H1 (cell line): Measurements from ENCODE around the gene QSOX2. TPM values are rescaled to one million over a fixed set of nuclear protein-coding genes. Genes with fewer than 3 reads are reported as not detected.

Experiments used
- CTCF ChIA-PET: fragments of 300-600 bp; sonication (Branson Sonifier 250); formaldehyde crosslinking; loops from one replicate; lab custom pipeline; 2021; ENCODE audit not compliant: partially characterized antibody; lab: Charles Lee
- POLR2A ChIA-PET: fragments of 300-600 bp; sonication (Branson Sonifier 250); formaldehyde crosslinking; loops from one replicate; lab custom pipeline; 2021; ENCODE audit warnings: inconsistent platforms; ENCODE audit not compliant: partially characterized antibody; lab: Charles Lee
- DNase-seq, 2 experiments: peaks; one replicate each; pipeline versions ENCODE4 v3.0.0 to v3.0.0-alpha.2; 2010 to 2022; ENCODE audit warnings: low spot score in 2 of 2, low read depth in 1 of 2, mixed read lengths in 1 of 2
- FAIRE-seq: peaks from 2 replicates; lab custom pipeline; 2011; peaks lifted over from hg19 to GRCh38; lab: Jason Lieb, UNC
- H2AFZ ChIP-seq: 2 replicates; pipeline ENCODE4 v1.8.1; 2012; ENCODE audit warnings: low read length, inconsistent platforms
- H2AK5ac ChIP-seq: 2 replicates; pipeline ENCODE4 v1.6.1; 2013; ENCODE audit warnings: low read depth, low read length
- H2BK120ac ChIP-seq: replicated peaks from 2 replicates; pipeline ENCODE3; 2013; ENCODE audit warnings: low read depth, low read length, inconsistent platforms
- H2BK12ac ChIP-seq: 2 replicates; pipeline ENCODE4 v1.6.1; 2013; ENCODE audit warnings: low read depth, low read length
- H2BK15ac ChIP-seq: 2 replicates; pipeline ENCODE4 v1.6.1; 2013; ENCODE audit warnings: low read length
- H2BK20ac ChIP-seq: 2 replicates; pipeline ENCODE4 v1.6.1; 2013; ENCODE audit warnings: low read length
- H2BK5ac ChIP-seq: 2 replicates; pipeline ENCODE4 v1.6.1; 2013; ENCODE audit warnings: low read depth, low read length
- H3K14ac ChIP-seq: 2 replicates; pipeline ENCODE4 v1.6.1; 2013; ENCODE audit warnings: inconsistent platforms; ENCODE audit not compliant: insufficient read length
- H3K18ac ChIP-seq: 2 replicates; pipeline ENCODE4 v1.6.1; 2013; ENCODE audit warnings: low read length; ENCODE audit errors: extremely low read depth
- H3K23ac ChIP-seq: 2 replicates; pipeline ENCODE4 v1.6.1; 2013; ENCODE audit warnings: inconsistent platforms; ENCODE audit not compliant: insufficient read length
- H3K23me2 ChIP-seq: 2 replicates; pipeline ENCODE4 v1.6.1; 2013; ENCODE audit warnings: low read depth, low read length
- H3K27ac ChIP-seq: 2 replicates; pipeline ENCODE4 v1.6.1; 2011; ENCODE audit warnings: low read depth, low read length, inconsistent platforms
- H3K27me3 ChIP-seq, 4 experiments: replicated peaks in 1 of 4; 1 replicate in 1 of 4; 2 replicates in 3 of 4; pipeline versions ENCODE4 v1.6.1 to v1.8.1; 2011 to 2013; ENCODE audit warnings: low read length in 3 of 4, mild to moderate bottlenecking in 3 of 4, inconsistent platforms in 2 of 4, mixed read lengths in 2 of 4, moderate library complexity in 1 of 4; ENCODE audit not compliant: control insufficient read depth in 3 of 4, insufficient read depth in 3 of 4; ENCODE audit errors: extremely low read depth in 1 of 4
- H3K36me3 ChIP-seq, 4 experiments: 2 replicates each; pipeline versions ENCODE4 v1.6.1 to v1.8.1; 2011 to 2013; ENCODE audit warnings: mild to moderate bottlenecking in 4 of 4, low read length in 3 of 4, moderate library complexity in 2 of 4, control low read depth in 1 of 4, inconsistent platforms in 1 of 4; ENCODE audit not compliant: insufficient read depth in 4 of 4, control insufficient read depth in 2 of 4
- H3K4ac ChIP-seq: replicated peaks from 2 replicates; pipeline ENCODE3; 2013; ENCODE audit warnings: low read length, low read depth, mixed read lengths, inconsistent platforms; ENCODE audit not compliant: insufficient read length
- H3K4me1 ChIP-seq, 4 experiments: replicated peaks in 1 of 4; 1 replicate in 1 of 4; 2 replicates in 3 of 4; pipeline versions ENCODE4 v1.6.1 to v1.8.1; 2011 to 2013; ENCODE audit warnings: low read length in 3 of 4, inconsistent platforms in 2 of 4, mixed read lengths in 1 of 4; ENCODE audit not compliant: insufficient read depth in 4 of 4, control insufficient read depth in 3 of 4
- H3K4me2 ChIP-seq, 2 experiments: 2 replicates each; pipeline versions ENCODE4 v1.6.1 to v1.8.1; 2011 to 2013; ENCODE audit warnings: low read depth in 2 of 2, low read length in 2 of 2, control low read depth in 1 of 2, inconsistent platforms in 1 of 2, mild to moderate bottlenecking in 1 of 2; ENCODE audit not compliant: insufficient read depth in 1 of 2
- H3K4me3 ChIP-seq, 4 experiments: fragments of 200-600, 300-600 bp in 1 of 4; sonication (generic), shearing (Covaris generic), sonication (Bioruptor Twin) in 1 of 4; 2 replicates each; pipeline versions ENCODE4 v1.5.1 to v1.8.1; 2011 to 2016; ENCODE audit warnings: low read length in 4 of 4, low read depth in 3 of 4, control low read depth in 2 of 4, inconsistent platforms in 2 of 4, mild to moderate bottlenecking in 2 of 4, mixed read lengths in 1 of 4, moderate library complexity in 1 of 4; ENCODE audit not compliant: insufficient read depth in 2 of 4; ENCODE audit errors: extremely low read depth in 1 of 4
- H3K56ac ChIP-seq: replicated peaks from 2 replicates; pipeline ENCODE3; 2013; ENCODE audit warnings: low read depth, mild to moderate bottlenecking, mixed read lengths, low read length, inconsistent platforms; ENCODE audit not compliant: insufficient read length
- H3K79me1 ChIP-seq: 2 replicates; pipeline ENCODE4 v1.6.1; 2013; ENCODE audit warnings: low read depth, low read length, control low read depth
- H3K79me2 ChIP-seq, 2 experiments: 2 replicates each; pipeline versions ENCODE4 v1.6.1 to v1.8.1; 2012 to 2013; ENCODE audit warnings: low read length in 2 of 2, mild to moderate bottlenecking in 2 of 2, inconsistent platforms in 1 of 2; ENCODE audit not compliant: insufficient read depth in 2 of 2, control insufficient read depth in 1 of 2
- H3K9ac ChIP-seq, 4 experiments: replicated peaks in 1 of 4; 1 replicate in 1 of 4; 2 replicates in 3 of 4; pipeline versions ENCODE4 v1.6.1 to v1.8.1; 2011 to 2013; ENCODE audit warnings: low read depth in 3 of 4, low read length in 3 of 4, control low read depth in 2 of 4, mild to moderate bottlenecking in 2 of 4, moderate library complexity in 2 of 4, inconsistent platforms in 1 of 4; ENCODE audit errors: extremely low read depth in 1 of 4
- H3K9me3 ChIP-seq, 2 experiments: 2 replicates each; pipeline versions ENCODE4 v1.6.1 to v1.8.1; 2012 to 2013; ENCODE audit warnings: mild to moderate bottlenecking in 2 of 2, moderate library complexity in 2 of 2, control low read depth in 1 of 2, inconsistent platforms in 1 of 2, low read depth in 1 of 2, low read length in 1 of 2, mixed read lengths in 1 of 2; ENCODE audit not compliant: insufficient read depth in 2 of 2
- H4K20me1 ChIP-seq, 2 experiments: replicated peaks in 1 of 2; 2 replicates each; pipeline versions ENCODE3 to v1.8.1; 2011 to 2013; ENCODE audit warnings: inconsistent platforms in 2 of 2, low read length in 2 of 2, mild to moderate bottlenecking in 1 of 2; ENCODE audit not compliant: insufficient read depth in 2 of 2, control insufficient read depth in 1 of 2
- H4K5ac ChIP-seq: 2 replicates; pipeline ENCODE4 v1.6.1; 2013; ENCODE audit warnings: low read length, low read depth, mixed read lengths, inconsistent platforms; ENCODE audit not compliant: insufficient read length
- H4K8ac ChIP-seq: 2 replicates; pipeline ENCODE4 v1.8.0; 2013; ENCODE audit warnings: mild to moderate bottlenecking, moderate library complexity, low read length, inconsistent platforms; ENCODE audit not compliant: insufficient read depth; ENCODE audit errors: extremely low read depth
- H4K91ac ChIP-seq: replicated peaks from 2 replicates; pipeline ENCODE3; 2013; ENCODE audit warnings: low read length, mixed read lengths, inconsistent platforms; ENCODE audit not compliant: insufficient read length
- GABPA ChIP-seq: IDR thresholded peaks from 2 replicates; pipeline ENCODE4 v1.6.1; 2011; ENCODE audit warnings: mild to moderate bottlenecking, low read length, moderate library complexity, borderline replicate concordance; ENCODE audit not compliant: insufficient read depth
- MAFK ChIP-seq: IDR thresholded peaks from 2 replicates; pipeline ENCODE4 v1.6.1; 2012; ENCODE audit warnings: low read depth, mild to moderate bottlenecking, improper control_type of control experiment, low read length
- SIRT6 ChIP-seq: IDR thresholded peaks from one replicate; pipeline ENCODE4 v1.7.1; 2012; ENCODE audit warnings: low read length, inconsistent platforms
- YY1 ChIP-seq: IDR thresholded peaks from 2 replicates; pipeline ENCODE4 v1.6.1; 2011; ENCODE audit warnings: low read depth, mild to moderate bottlenecking, low read length
- WGBS, 2 experiments: shearing (Covaris generic) in 1 of 2; methylation state at CpG; one replicate each; pipeline versions ENCODE4 v1.1.6 to v1.1.7; 2013 to 2015; ENCODE audit warnings: low lambda C conversion rate in 2 of 2, mixed read lengths in 2 of 2, inconsistent platforms in 1 of 2, low coverage in 1 of 2, missing lambda C conversion rate in 1 of 2; ENCODE audit not compliant: insufficient replicate concordance in 2 of 2, insufficient coverage in 1 of 2, insufficient read length in 1 of 2; ENCODE audit errors: extremely low coverage in 1 of 2, missing lambda C conversion rate in 1 of 2; 5-methylcytosine and 5-hydroxymethylcytosine counted together
- polyA plus RNA-seq, 7 experiments: library from polyadenylated mRNA; depleted of rRNA in 3 of 7; stranded (reverse) in 5 of 7; unstranded in 2 of 7; fragments of >200 nt in 5 of 7; fragments of 200-250 nt in 2 of 7; gene quantifications; 1 replicate in 5 of 7; 2 replicates in 1 of 7; 4 replicates in 1 of 7; pipeline versions ENCODE4 v1.2.1 to v1.2.3, GENCODE V29; 2011 to 2013; ENCODE audit warnings: missing spikeins in 2 of 7, mixed read lengths in 2 of 7
- total RNA-seq: library from RNA; stranded (reverse); fragmentation: NEBNext Ultra II Directional; extraction: Animal tissue kit (Norgen Biotek cat#: 25700); gene quantifications from 2 replicates; pipeline ENCODE4 v1.2.1, GENCODE V29; 2021

The QSOX2 gene
- total and polyA plus RNA-seq, 2 of the 8 experiments (the other 6 are each of a cell fraction or from before 2014, with no cell fraction given) = 18.0 to 28.6 TPM

GRCh38 chr9:136191960-136192286 is 53.7 kb downstream of the QSOX2 start:
- Histone ChIP-seq H3K23ac (no peak overlapping the region), H3K79me2 (no peaks in the 10 kb centered on the region), H2BK5ac (no peak overlapping the region), H2AFZ (no peak overlapping the region), H3K36me3 (peaks cover 0 to 7% (median 0%) of the 10 kb centered on the region in 4 experiments; a peak in 1 of 8 replicates), H2AK5ac (no peak overlapping the region), H3K27ac (no peak overlapping the region), H3K4me3 (peak overlapping the region in 1 of 4 experiments; percentile 58; a peak in 2 of 8 replicates), H2BK15ac (no peak overlapping the region), H3K14ac (no peak overlapping the region), H4K20me1 (peaks cover 3 to 10% of the 10 kb centered on the region in 2 experiments), H3K9ac (no peak overlapping the region), H4K91ac (no peak overlapping the region), H3K9me3 (no peaks in the 10 kb centered on the region), H3K4me1 (peaks cover 2 to 23% (median 14%) of the 10 kb centered on the region in 4 experiments), H4K8ac (no peak overlapping the region), H2BK20ac (no peak overlapping the region), H3K23me2 (peaks cover 7% of the 10 kb centered on the region; the same call in 1 of the 2 replicates), H3K18ac (no peak overlapping the region), H2BK12ac (no peak overlapping the region; the same call in 1 of the 2 replicates), H3K4me2 (peak overlapping the region; percentile 59 to 72; a peak in 2 of 4 replicates), H3K79me1 (no peaks in the 10 kb centered on the region), H3K27me3 (peaks cover 53 to 72% (median 69%) of the 10 kb centered on the region in 4 experiments), H3K56ac (no peak overlapping the region), H3K4ac (no peak overlapping the region), H4K5ac (no peak overlapping the region)
- POLR2A ChIA-PET = interaction anchor here (1.0 to 2.3 kb wide), 4 partner anchors 11 to 15 kb away, joined by 4 to 9 read pairs (median 6); partner anchors contain the start of gene LHX3
- no peak for FAIRE-seq
- CTCF ChIA-PET = interaction anchor here (0.9 to 3.5 kb wide), 8 partner anchors 10 to 58 kb away, joined by 3 to 18 read pairs (median 4); no protein-coding TSS in a partner anchor
- WGBS, 2 experiments = 39% methylated on average over 6 of the region's 9 CpGs; no CpG with 5 or more reads in 1 of the 2 experiments
- no peak for TF ChIP-seq SIRT6
- no peak for TF ChIP-seq YY1
- TF ChIP-seq GABPA = no peak
- no peak for TF ChIP-seq MAFK
- TF ChIP-seq, all 59 proteins: peak for 0
- no peak overlapping the region for H2BK120ac ChIP-seq
- no peak for DNase-seq
